A375 (cell line): ENCODE measurements around the gene NBPF11. TPM values are rescaled to one million over a fixed set of nuclear protein-coding genes. Genes with fewer than 3 reads are reported as not detected.

Experiments used
- small RNA-seq: library from RNA; depleted of rRNA; stranded (forward); fragments of <200 nt; gene quantifications from one replicate; pipeline ENCODE3, GENCODE V24; 2014
- total RNA-seq: library from RNA; depleted of rRNA; stranded (reverse); fragments of >200 nt; shearing (Covaris generic); gene quantifications from 2 replicates; pipeline ENCODE4 v1.2.3, GENCODE V29; 2014; rRNA removed

The NBPF11 gene
- 7.2 and 7.4 TPM in 2 replicates for total RNA-seq

GRCh38 chr1:148151911-148152656 lies at the start of gene NBPF11:
TSS of gene NBPF11 (minus strand) at chr1:148152281. CDS start at chr1:148127003, 25,278 bp downstream.

Small RNAs within 50 kb of the gene (small RNA-seq; reads per million reads assigned to genes)
- not detected for gene RNA5SP57

Other genes with a start within 250 kb of the NBPF11 start
- gene GJA8, start 249.5 kb downstream of the NBPF11 start, total RNA-seq, result not detected in 2 replicates
- 11.3 and 24.3 TPM in 2 replicates for gene GPR89B, start 223.9 kb downstream of the NBPF11 start, total RNA-seq